HUES6 (cell line): ENCODE data around the gene RAB42.
A peak's percentile ranks its signal among the peaks of the same experiment; 100 is the strongest.

Source experiments
- H3K27ac ChIP-seq: 2 replicates; pipeline ENCODE4 v1.7.0; 2013; ENCODE audit warnings: low read depth, mild to moderate bottlenecking, low read length, inconsistent platforms
- H3K27me3 ChIP-seq: 2 replicates; pipeline ENCODE4 v1.6.1; 2013; ENCODE audit warnings: low read length; ENCODE audit not compliant: control insufficient read depth, insufficient read depth
- H3K36me3 ChIP-seq: 2 replicates; pipeline ENCODE4 v1.6.1; 2013; ENCODE audit warnings: low read length; ENCODE audit not compliant: control insufficient read depth, insufficient read depth
- H3K4me1 ChIP-seq: 2 replicates; pipeline ENCODE4 v1.6.1; 2013; ENCODE audit warnings: low read length; ENCODE audit not compliant: control insufficient read depth, insufficient read depth
- H3K4me3 ChIP-seq: 2 replicates; pipeline ENCODE4 v1.5.1; 2013; ENCODE audit warnings: low read depth, low read length
- H3K9ac ChIP-seq: one replicate; pipeline ENCODE4 v1.6.1; 2013; ENCODE audit warnings: mild to moderate bottlenecking, low read length
- H3K9me3 ChIP-seq: 2 replicates; pipeline ENCODE4 v1.6.1; 2013; ENCODE audit warnings: low read depth, low read length; ENCODE audit not compliant: control insufficient read depth, insufficient read depth

Gene RAB42

DNA sequence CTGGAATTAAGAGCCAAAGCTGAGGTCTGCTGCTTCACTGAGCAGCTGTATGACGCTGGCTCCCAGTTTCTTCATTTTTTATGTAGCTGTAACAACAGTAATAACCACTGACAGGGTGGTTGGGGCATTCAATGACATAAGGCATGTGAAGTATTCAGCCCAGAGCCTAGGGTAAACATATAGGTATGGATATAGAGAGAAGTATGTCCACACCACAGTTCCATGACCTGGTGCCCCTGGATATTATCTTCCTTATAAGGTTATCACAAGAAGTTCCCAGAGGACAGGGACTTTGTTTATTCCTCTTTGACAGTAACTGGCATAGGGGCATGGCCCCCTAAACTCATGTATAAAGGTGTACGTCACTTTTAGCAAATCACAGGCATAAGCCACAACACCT lies 14.7 kb downstream of the RAB42 start:
- no peak overlapping the region for H3K9ac ChIP-seq

GRCh38 chr1:28613175-28613574 lies 21.1 kb downstream of the RAB42 start:
- H3K36me3 ChIP-seq, result peaks cover 59% of the 10 kb centered on the region

More for the DNA sequence above, 14.7 kb downstream of the RAB42 start:
- H3K27me3 ChIP-seq, result no peaks in the 10 kb centered on the region
- no peak overlapping the region for H3K27ac ChIP-seq
- peaks cover 5% of the 10 kb centered on the region; the same call in 1 of the 2 replicates for H3K4me1 ChIP-seq
- H3K36me3 ChIP-seq, result peaks cover 65% of the 10 kb centered on the region
- H3K9me3 ChIP-seq, result no peaks in the 10 kb centered on the region
- H3K4me3 ChIP-seq, result no peak overlapping the region

DNA sequence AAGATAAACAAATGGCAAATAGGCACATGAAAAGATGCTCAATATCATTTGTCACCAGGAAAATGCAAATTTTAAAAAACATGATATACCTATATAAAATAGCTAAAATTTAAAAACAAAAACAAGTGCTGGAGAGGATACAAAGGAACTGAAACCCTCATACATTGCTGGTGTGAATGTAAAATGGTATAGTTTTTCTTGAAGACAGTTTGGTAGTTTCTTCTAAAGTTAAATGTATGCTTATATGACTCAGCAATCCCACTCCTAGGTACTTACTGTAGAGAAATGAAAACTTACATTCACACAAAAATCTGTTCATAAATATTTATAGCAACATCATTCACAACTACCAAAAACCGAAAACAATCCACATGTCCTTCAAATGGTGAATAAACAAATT lies 39.6 kb downstream of the RAB42 start:
- Histone ChIP-seq H3K9me3 (no peaks in the 10 kb centered on the region), H3K9ac (no peak overlapping the region), H3K27ac (no peak overlapping the region), H3K4me3 (no peak overlapping the region), H3K4me1 (no peaks in the 10 kb centered on the region), H3K27me3 (no peaks in the 10 kb centered on the region), H3K36me3 (no peaks in the 10 kb centered on the region)

More at GRCh38 chr1:28613175-28613574, 21.1 kb downstream of the RAB42 start:
- Histone ChIP-seq H3K27me3 (no peaks in the 10 kb centered on the region), H3K9ac (peak overlapping the region; percentile 22), H3K4me1 (no peaks in the 10 kb centered on the region), H3K9me3 (no peaks in the 10 kb centered on the region), H3K27ac (no peak overlapping the region), H3K4me3 (no peak overlapping the region)

DNA sequence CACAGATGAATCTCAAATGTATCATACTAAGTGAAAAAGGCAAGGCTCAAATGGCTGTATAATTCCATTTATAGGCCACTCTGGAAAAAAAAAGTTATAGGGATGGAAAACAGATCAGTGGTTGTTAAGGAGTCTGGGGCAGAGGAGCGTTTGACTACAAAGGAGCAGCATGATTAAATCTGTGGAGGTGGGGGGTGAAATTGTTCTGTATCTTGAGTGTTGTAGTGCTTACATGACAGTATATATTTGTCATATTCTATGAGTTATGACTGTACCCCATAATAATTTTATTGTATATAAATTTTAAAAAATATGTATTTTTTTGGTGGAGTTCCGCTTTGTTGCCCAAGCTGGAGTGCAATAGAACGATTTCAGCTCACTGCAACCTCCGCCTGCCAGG lies 40.5 kb downstream of the RAB42 start:
- H3K9me3 ChIP-seq, result no peaks in the 10 kb centered on the region
- no peaks in the 10 kb centered on the region for H3K36me3 ChIP-seq
- no peak overlapping the region for H3K4me3 ChIP-seq
- no peak overlapping the region for H3K9ac ChIP-seq
- H3K4me1 ChIP-seq, result no peaks in the 10 kb centered on the region
- no peak overlapping the region for H3K27ac ChIP-seq
- H3K27me3 ChIP-seq, result no peaks in the 10 kb centered on the region

DNA sequence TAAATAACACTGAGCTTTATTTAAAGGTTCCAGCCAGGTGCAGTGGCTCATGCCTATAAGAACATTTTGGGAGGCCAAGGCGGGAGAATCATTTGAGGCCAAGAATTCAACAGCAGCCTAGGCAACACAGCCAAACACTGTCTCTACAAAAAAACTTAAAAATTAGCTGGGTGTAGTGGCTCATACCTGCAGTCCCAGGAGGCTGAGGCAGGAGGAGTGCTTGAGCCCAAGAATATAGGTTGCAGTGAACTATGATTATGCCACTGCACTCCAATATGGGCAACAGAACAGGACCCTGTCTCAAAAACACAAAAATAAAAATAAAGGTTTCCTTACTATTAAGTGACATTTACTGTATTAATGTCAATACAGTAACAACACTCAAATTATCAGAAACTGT lies 48.7 kb downstream of the RAB42 start:
- H3K4me1 ChIP-seq, result peaks cover 4% of the 10 kb centered on the region; the same call in 1 of the 2 replicates
- no peak overlapping the region for H3K27ac ChIP-seq
- H3K36me3 ChIP-seq, result no peaks in the 10 kb centered on the region
- H3K4me3 ChIP-seq, result no peak overlapping the region
- no peaks in the 10 kb centered on the region for H3K27me3 ChIP-seq
- no peaks in the 10 kb centered on the region for H3K9me3 ChIP-seq
- H3K9ac ChIP-seq, result no peak overlapping the region

- Histone ChIP-seq H3K27me3 (no peaks in the 10 kb centered on the region), H3K9me3 (no peaks in the 10 kb centered on the region), H3K36me3 (no peaks in the 10 kb centered on the region), H3K9ac (peak overlapping the region; percentile 94), H3K4me1 (peaks cover 4% of the 10 kb centered on the region; the same call in 1 of the 2 replicates), H3K27ac (peak overlapping the region; percentile 35; the same call in 1 of the 2 replicates), H3K4me3 (peak overlapping the region; percentile 90)
These were observed 50.2 kb downstream of the RAB42 start for GRCh38 chr1:28642056-28642846.

DNA sequence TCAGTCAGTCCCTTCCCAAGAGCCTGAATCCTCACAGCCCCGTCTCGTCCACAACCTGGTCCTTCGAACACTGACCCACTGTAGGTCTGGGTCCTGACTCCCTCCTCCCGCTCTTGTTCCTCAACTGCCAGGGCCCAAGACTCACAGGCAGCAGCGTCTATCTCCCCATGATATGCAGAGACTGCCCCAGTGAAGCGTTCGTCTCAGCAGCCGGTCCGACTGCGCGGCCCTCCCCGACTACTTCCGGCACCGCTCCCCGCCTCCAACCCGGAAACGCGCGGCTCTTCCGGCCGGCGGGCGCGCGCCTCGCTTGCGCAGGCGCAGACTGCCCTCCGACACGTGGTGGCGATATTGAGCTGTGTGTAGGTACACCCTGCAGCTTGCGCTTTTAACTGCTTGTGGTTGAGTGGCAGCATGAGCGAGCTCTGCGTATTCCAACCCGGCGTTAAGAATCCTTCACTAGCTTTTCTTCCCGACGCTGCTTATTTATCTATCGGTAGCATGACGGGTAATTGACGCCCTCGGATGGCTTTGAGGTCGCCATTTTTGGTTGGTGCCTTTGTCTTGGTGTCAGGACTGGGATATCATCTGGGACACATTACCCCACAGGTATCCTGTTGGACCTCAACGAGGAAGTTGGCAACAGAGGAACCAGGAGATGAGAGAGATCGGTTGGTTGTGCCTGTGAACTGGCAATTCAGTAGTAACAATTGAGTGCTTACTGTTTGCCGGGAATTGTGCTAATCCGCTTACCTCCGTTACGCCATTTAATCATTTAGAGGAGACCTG lies 51.0 kb downstream of the RAB42 start, which contains the start of gene TAF12:
TSS of gene TAF12 (minus strand) at position 221 of the 789 bp plus-strand sequence. CDS start 20,986 bp downstream, outside the sequence.
- no peaks in the 10 kb centered on the region for H3K9me3 ChIP-seq
- peak within 1 kb of the TSS; percentile 50 for H3K27ac ChIP-seq
- H3K36me3 ChIP-seq, result no peaks in the 10 kb centered on the region
- peak within 1 kb of the TSS; percentile 90 for H3K4me3 ChIP-seq
- H3K9ac ChIP-seq, result peak within 1 kb of the TSS; percentile 94
- peaks cover 8% of the 10 kb centered on the region for H3K4me1 ChIP-seq
- H3K27me3 ChIP-seq, result no peaks in the 10 kb centered on the region

DNA sequence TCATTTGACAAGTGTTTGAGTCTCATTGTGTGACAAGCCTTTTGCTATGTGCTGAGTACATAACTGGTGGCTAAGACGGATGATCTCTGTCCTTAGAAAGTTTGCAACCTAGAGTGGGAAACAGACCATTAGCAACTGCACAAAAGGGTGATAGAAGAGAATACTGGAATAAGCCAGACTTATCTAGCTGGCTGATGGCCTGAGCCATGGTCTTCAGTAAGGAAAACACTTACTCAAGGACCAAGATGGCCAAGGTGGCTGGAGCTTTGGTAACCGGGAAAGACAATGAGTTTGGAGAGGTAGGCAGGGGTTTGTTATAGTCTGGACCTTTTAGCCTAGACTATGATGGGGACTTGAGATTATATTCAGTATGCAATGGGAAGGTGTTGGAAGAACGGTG lies 52.4 kb downstream of the RAB42 start:
- Histone ChIP-seq H3K9ac (no peak overlapping the region), H3K4me3 (no peak overlapping the region), H3K27me3 (no peaks in the 10 kb centered on the region), H3K36me3 (no peaks in the 10 kb centered on the region), H3K4me1 (peaks cover 8% of the 10 kb centered on the region), H3K9me3 (no peaks in the 10 kb centered on the region), H3K27ac (no peak overlapping the region)
